ENCODE results near the gene DNAH3.

GRCh38 chr16:21164521-21165168 is 14.0 kb upstream of the DNAH3 start:
- no peak for TF ChIP-seq CTCF (IDR thresholded peaks at IDR 0.05; ENCODE audit: low read length)
- no peak for TF ChIP-seq EZH2 (IDR thresholded peaks at IDR 0.05; ENCODE audit: borderline replicate concordance, low read length)

Measured in OCI-LY1 (cell line).